ENCODE data around the gene ENTPD2.

GRCh38 chr9:137018761-137019559, 34.9 kb downstream of the ENTPD2 start:
- TF ChIP-seq CTCF (conservative IDR thresholded peaks at IDR 0.05 in 1 of 2, IDR thresholded peaks at IDR 0.05 in 1 of 2; ENCODE audit: low read depth in 1 of 2, low read length in 2 of 2) (no peak), EZH2 (IDR thresholded peaks at IDR 0.05; ENCODE audit: low read length, missing control alignments) (no peak)

Data from fibroblast of lung (primary cell).